AG10803 (cell line): ENCODE results near the gene C1QTNF12.

Experiments
- DNase-seq: peaks from one replicate; pipeline ENCODE4 v3.0.0; 2010; ENCODE audit warnings: low read depth
- H3K4me3 ChIP-seq: 2 replicates; pipeline ENCODE4 v1.5.1; 2011; ENCODE audit warnings: mild to moderate bottlenecking, low read length, control low read depth
- CTCF ChIP-seq: conservative IDR thresholded peaks from 2 replicates; pipeline ENCODE4 v1.5.1; 2011; ENCODE audit warnings: mild to moderate bottlenecking, low read length, control low read depth, inconsistent platforms

C1QTNF12 gene

GRCh38 chr1:1247341-1247913 lies 905 bp upstream of the C1QTNF12 start:
- DNase-seq, result no peak
- TF ChIP-seq CTCF, result no peak
- no peak overlapping the region for H3K4me3 ChIP-seq

GRCh38 chr1:1245817-1246576 lies 525 bp downstream of the C1QTNF12 start:
- no peak for TF ChIP-seq CTCF
- no peak for DNase-seq
- H3K4me3 ChIP-seq, result no peak overlapping the region

GRCh38 chr1:1245178-1245816 lies 1.2 kb downstream of the C1QTNF12 start:
- DNase-seq, result no peak
- no peak for TF ChIP-seq CTCF
- no peak overlapping the region for H3K4me3 ChIP-seq

- no peak overlapping the region for H3K4me3 ChIP-seq
- DNase-seq, result no peak
- TF ChIP-seq CTCF, result no peak
Observed at GRCh38 chr1:1244192-1244811, 2.2 kb downstream of the C1QTNF12 start.

- no peak for DNase-seq
- no peak for TF ChIP-seq CTCF
- H3K4me3 ChIP-seq, result no peak overlapping the region
Observed at GRCh38 chr1:1243807-1244191, 2.7 kb downstream of the C1QTNF12 start.

- no peak overlapping the region for H3K4me3 ChIP-seq
- no peak for TF ChIP-seq CTCF
- no peak for DNase-seq
Observed at GRCh38 chr1:1243266-1243660, 3.3 kb downstream of the C1QTNF12 start.
